Activated naive CD4-positive, alpha-beta T cell treated with anti-CD3 and anti-CD28 coated beads, Interleukin-2, amount 10 ng/mL, durations not matched to agents 5 hours and 36 hours (primary cell): ENCODE results near the gene CRKL. TPM values are rescaled to one million over a fixed set of nuclear protein-coding genes. Genes with fewer than 3 reads are reported as not detected.

ENCODE experiments used
- total RNA-seq, 2 experiments: library from RNA; stranded (reverse); gene quantifications; one replicate each; pipeline ENCODE4 v1.2.3, GENCODE V29; 2021

CRKL gene
- 10 to 100 TPM; 73.0 to 76.3 TPM for total RNA-seq

GRCh38 chr22:20916916-20917810 is at the start of gene CRKL:
TSS of gene CRKL (plus strand) at chr22:20917407. CDS start at chr22:20917935, 528 bp downstream.

GRCh38 chr22:20966883-20967696 is 49.9 kb downstream of the CRKL start, which contains the start of gene AIFM3:
TSS of gene AIFM3 (plus strand) at chr22:20967255. CDS start at chr22:20967945, 690 bp downstream.

GRCh38 chr22:20981787-20982562 is 64.8 kb downstream of the CRKL start, which contains the start of gene LZTR1:
TSS of gene LZTR1 (plus strand) at chr22:20982297. CDS start at chr22:20982372, 75 bp downstream.

GRCh38 chr22:21001601-21002325 is 84.6 kb downstream of the CRKL start, which contains the start of gene THAP7:
TSS of gene THAP7 (minus strand) at chr22:21002118. CDS start at chr22:21001911, 207 bp downstream.

Other genes with a start within 250 kb of the CRKL start
- gene SERPIND1, start 143.3 kb upstream of the CRKL start, total RNA-seq, result not detected
- 100 to 1,000 TPM; 114 to 119 TPM for gene PI4KA, start 58.6 kb upstream of the CRKL start, total RNA-seq
- gene SNAP29, start 58.4 kb upstream of the CRKL start, total RNA-seq, result 10 to 100 TPM; 30.9 to 32.2 TPM
- not detected for gene AIFM3, start 49.8 kb downstream of the CRKL start, total RNA-seq
- 10 to 100 TPM; 67.8 to 69.7 TPM for gene LZTR1, start 64.9 kb downstream of the CRKL start, total RNA-seq
- 10 to 100 TPM; 24.5 to 26.1 TPM for gene THAP7, start 84.7 kb downstream of the CRKL start, total RNA-seq
- gene P2RX6, start 97.8 kb downstream of the CRKL start, total RNA-seq, result under 1 TPM; 0.48 to 0.67 TPM
- not detected for gene SLC7A4, start 115.2 kb downstream of the CRKL start, total RNA-seq
- not detected for gene LRRC74B, start 128.5 kb downstream of the CRKL start, total RNA-seq